Measurements from ENCODE around the gene LOC101059915.

- no peak for TF ChIP-seq SUZ12 (IDR thresholded peaks at IDR 0.05)
- no peak for TF ChIP-seq TARDBP (IDR thresholded peaks at IDR 0.05)
- TF ChIP-seq ZNF384 (IDR thresholded peaks at IDR 0.05), result no peak
- TF ChIP-seq SP1 (IDR thresholded peaks at IDR 0.05), result no peak
- no peak for TF ChIP-seq FOXA1 (IDR thresholded peaks at IDR 0.05)
- no peak for TF ChIP-seq FOXM1 (IDR thresholded peaks at IDR 0.05; ENCODE audit: borderline replicate concordance)
- TF ChIP-seq L3MBTL2 (conservative IDR thresholded peaks at IDR 0.05), result no peak
- TF ChIP-seq NFRKB (IDR thresholded peaks at IDR 0.05), result no peak
- no peak for TF ChIP-seq ARNT (IDR thresholded peaks at IDR 0.05)
- no peak for TF ChIP-seq FOXK2 (IDR thresholded peaks at IDR 0.05)
- TF ChIP-seq CTBP1 (IDR thresholded peaks at IDR 0.05; ENCODE audit: borderline replicate concordance), result no peak
These were observed 41.9 kb upstream of the LOC101059915 start for GRCh38 chrX:71625471-71625870.
